CD4-positive, alpha-beta T cell treated with Interferon alpha-2 for 1 hour (primary cell): ENCODE data around the gene NR2F2.

Source experiments
- DNase-seq, 2 donors: peaks; one replicate each; pipeline ENCODE4 v3.0.0-alpha.2; 2020 to 2022

Gene NR2F2

DNA sequence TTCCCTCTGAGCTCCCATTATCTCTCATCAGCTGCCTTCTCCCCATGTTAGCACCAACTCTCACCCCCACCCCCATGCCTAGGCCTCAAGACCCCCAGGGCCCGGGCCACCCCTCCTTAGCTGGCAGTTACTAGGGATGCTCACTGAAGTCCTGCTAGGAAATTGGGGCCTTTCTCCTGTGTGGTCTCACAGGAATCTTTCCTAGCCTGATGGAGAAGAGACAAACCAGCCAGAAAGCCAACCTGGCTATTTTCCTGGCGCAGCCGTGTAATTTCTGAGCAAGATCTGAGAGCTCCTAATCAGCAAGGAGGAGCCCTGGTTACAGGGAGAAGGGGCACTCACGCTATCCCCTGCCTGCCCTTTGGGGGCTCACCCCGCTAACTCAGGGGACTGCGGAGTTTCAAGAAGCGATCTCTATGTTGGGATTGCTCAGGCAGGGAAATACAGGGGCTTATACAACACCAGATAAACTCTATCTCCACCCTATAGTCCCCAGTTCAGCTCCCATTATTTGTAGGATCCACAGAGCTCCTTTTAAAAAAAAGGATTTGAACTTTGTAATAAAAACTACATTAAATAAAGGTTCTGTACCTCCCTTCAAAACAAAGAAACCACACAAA lies 25.2 kb downstream of the NR2F2 start:
- DNase-seq = no peak

DNA sequence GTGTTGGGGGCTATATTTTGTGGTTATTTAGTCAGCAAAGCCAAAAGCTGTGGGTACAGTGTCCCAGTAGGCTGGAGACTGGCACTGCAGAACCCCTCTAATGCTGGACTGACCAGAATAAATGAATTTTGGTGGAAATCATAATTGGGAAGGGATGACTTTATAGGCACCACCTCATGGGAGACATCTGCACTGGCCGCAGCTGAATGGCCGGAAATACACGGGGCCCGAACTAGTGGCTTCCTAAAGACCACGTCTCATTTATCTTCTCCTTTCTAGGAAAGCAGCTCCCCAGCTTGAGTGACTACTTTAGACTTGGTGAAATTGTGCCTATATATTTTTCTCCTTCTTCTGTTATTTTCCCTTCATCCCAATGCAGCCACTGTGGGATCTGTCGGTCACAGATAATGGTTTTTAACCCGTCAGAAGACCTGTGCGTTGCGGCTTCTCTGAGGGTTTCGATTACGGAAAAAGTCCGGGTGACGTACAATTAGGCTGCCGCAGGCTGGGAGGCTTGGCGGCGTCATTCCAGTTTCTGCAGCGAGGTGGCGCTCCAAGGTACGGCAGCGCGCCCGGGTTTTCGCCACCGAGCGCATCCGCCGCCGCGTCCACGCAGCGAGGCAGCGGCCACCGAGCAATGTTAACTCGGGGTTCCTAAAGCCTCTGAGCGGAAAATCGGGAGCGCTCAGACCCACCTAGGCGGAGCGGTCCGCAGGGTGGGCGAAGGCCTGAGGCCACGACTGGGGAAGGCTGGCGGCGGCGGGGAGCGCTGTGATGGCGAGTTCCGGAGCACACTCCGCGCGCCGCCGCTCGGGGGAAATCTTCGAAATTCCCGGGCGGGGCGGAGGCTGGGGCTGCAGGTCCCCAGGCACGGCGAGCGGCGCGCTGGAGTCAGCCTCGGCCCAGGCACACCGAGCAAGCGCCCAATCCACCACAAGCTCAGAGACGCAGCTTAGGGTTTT lies 26.3 kb downstream of the NR2F2 start:
- DNase-seq = peak; percentile 57 to 71

DNA sequence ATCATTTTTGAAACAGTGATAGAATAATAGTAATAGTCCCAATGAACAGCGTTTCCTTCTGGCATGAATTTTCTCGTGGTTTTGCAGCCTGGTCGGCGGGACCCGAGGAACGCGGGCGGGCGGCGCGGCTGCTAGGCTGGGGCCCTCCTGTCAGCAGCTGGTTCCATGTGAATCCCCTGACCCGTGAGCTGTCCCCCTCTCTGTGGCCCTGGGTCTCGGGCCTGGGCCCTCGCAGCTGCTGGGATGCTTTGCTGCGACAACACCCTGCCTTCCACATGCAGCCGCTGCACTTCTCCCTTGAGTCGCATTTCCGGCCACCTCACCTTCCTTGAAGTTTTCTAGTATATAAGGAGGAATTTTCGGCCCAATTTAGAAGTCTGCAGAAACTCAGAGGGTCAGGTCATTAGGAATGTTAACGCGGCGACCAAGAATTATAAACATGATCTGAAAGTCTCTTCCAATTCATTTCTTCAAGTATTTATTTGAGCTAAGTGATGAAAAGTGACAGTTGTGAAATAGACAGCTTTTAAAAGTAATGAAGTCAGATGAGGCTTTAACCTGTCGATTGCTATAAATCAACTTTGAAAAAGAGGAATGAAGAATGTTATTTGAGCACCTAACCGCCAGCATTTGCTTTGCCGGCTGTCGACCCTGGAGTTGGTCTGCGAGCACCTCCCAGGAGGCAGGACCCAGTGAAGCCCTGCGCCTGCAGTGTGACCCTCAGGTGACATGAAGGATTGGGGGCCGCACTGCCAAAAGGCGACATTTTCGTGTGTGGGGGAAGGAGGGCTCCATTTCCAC lies 27.7 kb downstream of the NR2F2 start:
- no peak for DNase-seq

DNA sequence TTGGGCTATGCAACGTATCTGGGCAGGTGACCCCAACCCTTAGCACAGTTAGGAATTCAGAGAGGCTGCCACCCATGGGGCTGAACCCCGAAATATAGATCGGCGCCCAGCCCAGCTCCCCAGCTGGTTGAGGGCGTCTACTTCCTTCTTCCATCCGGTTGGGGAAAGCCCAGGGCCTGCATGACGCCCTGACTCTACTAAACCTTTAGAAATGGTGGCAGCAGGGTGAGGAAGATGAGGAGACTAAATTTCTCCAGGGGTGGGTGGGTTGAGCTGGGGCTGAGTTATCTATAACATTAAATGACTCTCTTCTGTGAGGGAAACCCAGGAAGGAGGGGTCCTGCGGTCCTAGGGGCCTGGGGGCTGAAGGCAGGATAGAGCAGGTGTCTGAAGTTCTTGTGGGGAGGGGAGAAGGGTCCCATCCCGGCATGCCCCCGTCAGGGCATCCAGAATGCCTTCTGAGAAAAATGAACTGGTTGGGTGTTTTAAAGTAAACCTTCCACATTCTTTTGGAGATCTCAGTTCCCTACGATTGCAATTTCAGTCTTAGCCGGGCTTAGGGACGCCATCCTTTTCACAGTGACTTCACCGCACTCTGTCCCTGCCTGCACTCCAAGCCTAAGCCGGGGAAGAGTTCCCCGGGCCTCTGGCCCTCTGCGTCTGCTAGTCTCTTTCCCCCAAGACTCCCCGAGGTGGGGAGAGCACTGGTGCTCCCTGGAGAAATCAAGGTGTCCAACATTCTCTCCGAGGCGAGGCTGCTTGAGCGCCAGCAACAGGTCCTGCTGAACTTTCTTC lies 28.5 kb downstream of the NR2F2 start:
- DNase-seq = no peak

DNA sequence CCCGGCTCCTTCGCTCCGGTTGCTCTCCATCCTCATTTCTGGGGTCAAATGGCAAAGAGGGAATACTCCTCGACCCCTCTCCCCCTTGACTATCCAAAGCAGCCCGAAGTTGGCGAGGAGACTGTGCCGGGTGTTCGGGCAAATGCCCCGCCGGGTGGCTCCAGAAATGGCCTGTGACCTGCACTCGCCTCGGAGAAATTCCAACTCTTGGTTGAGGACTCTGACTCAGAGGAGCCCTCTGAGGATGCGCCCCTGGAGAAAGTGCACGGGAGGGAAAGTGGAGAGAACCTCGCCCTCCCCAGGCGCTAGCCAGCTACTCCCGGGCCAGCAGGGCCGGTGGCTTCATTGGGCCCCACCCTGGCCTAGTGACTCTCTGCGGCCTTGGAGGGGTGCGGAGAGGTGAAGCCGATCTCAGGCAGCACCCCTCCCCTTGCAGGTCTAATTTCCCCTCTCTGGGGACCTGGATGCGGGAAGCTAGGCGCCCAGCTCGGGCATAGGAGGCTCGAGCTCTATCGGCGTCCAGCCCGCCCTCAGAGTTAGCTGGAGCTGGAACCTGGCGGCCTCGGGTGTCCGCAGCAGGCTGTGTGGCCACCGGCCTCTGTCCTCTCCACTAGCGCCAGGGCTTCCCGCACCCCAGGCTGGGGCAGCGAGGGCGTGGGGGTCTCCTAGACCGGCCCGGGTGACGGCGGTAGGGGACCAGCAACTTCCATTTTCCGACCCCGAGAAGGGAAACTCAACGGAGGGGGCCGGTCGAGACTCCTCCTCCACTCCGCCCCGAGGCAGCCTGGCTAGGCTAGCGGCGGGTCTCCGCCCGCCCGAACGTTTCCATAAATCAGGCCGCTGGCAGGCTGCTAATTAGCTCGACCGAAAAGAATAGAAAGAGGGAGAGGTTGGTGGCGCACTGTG lies 29.4 kb downstream of the NR2F2 start:
- DNase-seq = no peak

DNA sequence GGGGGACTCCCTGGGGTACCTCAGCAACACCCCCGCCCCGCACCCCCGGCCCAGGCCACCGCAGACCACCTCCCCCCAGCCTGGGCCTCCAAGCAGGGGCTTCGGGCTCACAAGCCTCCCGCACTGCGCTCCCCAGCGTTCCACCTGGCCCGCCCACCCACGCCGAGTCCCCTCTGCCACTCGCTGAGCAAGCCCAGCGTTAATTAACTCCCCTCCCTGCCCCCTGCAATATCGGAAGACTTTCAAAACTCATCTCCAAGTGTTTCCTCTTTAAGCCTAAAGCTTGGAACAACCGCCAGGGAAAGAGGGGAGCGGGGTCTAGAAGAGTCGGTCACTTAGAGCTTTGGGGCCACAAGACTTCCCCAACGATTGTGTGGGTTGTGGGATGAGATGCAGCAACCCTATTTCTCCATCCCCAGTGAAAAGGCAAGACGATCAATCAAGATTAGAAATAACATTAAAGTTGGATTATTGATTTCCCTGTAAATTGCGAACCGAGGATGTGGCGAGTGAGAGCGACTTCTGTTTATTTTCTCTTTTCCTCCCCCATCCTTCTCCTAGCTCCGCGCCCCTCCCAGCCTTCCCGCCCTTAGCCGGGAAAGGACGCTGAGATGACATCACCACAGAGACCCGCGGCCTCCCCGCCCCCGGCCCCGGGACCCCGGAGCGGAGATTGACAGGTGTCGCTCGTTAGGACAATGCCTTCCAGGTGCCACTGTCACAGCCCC lies 30.2 kb downstream of the NR2F2 start:
- no peak for DNase-seq

DNA sequence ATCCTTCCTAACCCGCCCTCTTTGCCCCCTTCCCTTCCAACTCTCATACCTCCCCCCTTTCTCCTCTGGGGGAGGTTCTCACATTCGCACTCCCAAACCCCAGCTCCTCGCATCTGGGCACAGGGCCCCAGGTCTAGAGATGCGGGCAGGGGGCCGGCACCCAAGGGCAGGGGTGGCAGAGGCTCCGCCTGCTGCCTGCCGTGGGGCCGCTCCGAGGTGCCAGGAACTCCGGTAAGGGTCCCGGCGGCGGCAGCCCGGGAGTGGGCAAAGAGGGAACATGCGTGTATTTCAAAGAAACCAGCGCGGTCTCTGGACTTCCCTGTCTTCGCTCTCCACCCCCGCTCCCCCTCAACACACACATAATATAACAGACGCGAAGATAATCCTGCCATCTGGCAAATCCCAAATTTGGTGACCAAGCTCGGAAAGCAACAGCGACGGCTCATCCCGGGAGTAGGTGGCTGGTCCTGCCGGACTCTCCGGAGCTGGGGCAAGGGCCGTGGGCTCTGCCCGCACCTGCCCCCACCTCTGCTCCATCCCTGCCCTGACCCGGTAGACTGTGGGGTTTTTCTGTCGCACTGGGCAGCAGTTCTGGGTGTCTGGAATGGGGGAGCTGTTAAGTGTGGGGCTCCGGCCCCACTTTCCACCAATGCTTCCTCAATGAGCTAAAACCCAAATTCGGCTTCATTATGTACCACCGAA lies 31.0 kb downstream of the NR2F2 start:
- no peak for DNase-seq

DNA sequence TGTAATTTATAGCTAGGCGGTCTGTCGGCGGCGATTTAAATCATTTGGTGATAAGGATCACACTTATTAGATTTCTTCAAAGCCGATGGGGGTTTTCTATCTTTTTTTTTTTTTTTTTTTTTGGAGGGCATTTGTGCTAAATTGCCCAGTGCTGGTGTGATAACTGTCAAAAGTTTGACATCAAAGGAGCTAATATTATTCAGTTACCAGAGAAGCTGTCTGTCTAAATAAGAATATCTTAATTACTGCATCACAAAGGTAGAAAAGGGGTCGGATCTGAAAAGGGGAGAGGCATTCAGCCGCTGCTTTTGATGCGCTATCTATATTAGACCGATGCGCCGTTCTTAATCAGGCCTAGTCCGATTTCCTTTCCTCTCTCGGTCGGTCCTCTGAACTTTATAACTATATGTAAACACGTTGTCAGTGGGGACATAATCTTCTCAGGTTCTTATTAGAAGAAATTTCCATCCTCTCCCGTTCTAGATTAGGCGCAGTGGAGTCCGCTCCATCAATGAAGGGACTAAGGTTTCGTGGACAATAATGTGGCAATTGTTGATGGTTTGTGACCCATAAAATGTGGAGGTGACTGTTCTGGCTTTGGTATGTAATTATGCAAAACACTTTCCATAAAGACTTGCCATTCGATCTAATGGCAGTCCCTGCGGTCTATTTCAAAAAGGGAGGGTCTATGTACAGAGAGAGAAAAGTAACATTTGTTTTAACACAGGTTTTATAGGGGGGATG lies 31.7 kb downstream of the NR2F2 start:
- no peak for DNase-seq

DNA sequence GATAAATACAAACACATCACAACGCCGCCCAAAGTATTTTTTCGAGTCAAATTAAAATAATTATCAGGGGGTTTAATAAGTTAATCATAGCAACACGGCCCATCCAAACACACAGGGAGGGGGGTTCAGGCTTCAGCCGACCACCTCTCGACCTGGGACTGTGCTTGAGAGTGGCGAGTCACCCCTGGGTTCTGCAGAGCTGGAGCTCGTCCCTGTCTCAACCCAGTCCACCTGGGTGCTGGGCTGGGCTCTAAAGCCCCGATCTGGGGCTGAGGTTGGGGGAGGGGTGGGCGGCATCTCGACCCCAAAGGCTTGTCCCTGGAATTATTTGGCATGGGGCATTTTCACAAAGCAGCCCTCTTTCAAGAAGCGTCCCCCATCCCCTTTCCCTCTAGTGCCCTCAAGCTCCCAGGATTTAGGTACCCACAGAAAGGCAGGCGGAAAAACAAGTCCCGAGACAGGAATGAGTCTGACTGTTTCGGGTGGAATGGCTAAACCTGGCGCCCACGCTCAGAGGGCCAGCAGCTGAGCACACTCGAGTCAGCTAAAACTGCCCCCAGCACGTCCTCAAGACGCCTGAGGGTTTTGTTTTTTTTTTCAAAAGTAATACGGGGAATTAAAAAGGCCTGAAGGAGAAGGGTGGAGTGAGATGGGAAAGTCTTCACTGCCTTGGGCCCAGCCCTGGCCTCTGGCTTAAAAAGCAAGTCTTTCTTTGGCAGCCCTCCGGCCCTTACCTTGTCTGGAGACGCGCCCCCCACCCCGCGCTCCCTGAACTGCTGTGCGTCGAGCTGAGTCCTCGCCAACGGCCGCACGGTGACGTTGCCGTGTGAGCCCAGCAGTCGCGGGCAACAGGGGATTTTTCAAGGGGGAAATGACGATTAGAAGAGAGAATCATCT lies 32.5 kb downstream of the NR2F2 start:
- no peak for DNase-seq

DNA sequence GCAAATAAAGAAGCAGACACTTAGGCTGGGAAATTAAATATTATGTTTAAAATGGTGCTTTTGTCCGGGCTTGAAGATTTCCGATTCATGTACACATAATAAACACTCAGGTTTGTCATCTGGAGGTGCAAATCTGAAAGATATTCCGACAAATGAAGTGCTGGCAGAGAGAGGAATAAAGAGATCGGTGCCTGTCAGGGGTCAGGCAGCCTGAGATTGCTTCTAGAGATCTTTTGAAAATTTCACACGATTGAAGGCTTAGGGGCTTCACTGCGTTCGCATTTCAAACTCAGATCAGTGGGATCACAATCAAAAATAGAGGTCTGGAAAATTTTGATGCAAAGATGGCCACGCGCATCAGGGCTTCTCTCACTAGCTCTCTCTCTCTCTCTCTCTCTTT lies 33.2 kb downstream of the NR2F2 start:
- no peak for DNase-seq

DNA sequence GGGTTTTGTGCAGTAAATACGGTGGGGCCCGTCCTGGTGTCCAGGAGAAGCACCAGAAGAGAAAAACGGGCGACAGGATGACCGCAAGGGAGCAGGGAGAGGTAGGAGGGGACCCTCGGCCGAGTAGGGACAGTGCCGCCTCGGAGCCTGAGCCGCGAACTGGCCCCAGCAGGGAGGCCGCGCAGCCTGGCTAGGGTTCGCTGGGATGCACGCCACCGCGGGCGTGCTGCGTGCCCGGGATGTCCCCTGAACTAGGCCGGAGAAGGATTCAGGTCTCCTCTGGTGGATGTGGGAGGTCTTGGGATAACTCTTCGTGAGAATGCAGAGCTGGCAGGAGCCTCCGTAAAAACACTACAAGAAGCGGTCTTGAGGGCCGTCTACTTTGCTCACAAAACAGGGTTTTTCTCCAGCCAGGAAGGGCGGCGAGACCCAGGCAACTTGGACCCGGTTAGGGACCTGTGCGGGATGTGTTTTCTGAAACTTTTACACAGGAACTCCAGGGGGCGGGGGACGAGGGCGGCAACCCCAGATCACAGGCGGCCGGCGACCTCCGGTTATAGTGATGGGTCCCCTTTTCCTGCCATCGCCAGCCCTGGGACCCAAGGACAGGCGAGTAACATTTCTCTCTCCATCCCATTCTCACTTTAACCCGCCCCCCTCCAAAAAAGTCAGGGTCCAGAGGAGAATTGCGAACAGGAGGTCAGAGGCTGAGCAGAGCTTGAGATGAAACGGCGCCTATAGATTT lies 35.5 kb downstream of the NR2F2 start:
- DNase-seq = no peak

DNA sequence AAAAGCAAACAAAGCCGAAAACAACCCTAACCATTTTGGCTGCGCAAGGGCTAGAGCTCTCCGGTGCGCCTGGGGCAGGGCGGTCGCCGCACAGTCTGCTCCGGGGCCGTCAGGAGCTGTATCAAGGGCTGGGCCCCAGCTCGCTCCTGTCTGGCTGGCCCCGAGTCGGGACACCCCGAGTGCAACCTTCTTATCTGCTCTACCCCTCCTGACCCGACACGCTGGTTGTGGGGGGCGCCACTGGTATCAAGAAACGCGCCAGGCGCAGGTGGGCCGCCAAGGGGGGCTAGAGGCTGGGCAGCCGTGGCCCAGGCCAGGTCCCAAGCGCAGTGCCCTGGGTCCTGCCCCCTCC lies 36.0 kb downstream of the NR2F2 start:
- DNase-seq = no peak

DNA sequence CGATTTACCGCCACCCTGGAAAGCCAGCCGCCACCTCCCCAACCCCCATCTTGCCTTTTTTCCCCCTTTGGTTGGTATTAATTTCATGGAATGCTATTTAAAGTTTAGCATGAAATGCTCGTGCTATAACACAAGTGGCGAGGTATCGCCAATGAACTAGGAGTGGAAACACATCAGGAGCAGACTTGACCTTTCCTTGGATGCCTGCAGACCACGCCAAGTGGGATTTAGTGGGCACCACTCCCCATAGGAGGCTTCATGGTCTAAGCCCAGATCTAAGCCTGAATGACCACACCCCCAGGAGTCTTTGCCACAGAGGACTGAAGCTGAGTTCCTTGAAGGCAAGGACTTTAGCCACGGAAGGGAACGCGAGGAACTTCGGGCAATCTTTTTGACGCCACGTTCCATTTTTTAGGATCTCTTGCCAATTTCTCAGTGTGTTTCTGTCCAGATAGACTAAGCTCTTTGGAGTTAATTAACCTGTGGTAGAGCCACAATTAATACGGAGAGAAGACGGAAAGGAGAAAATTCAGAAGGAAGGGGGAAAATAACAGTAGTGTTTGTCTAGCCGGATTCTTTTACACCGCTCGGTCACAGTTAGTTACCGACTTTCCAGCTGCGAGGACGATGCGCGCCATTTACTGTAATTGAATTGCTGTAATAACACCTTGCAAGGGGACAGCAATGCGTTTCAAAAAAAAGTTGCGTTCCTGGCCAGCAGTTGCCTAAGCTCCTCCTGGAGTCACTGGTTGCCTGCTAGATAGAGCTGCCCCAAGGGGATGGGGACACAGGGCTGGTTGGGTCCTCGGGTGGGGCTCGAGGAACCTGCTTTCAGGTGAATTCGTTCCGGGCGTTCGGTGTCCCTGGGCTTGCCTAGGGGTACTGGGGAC lies 37.1 kb downstream of the NR2F2 start:
- no peak for DNase-seq

DNA sequence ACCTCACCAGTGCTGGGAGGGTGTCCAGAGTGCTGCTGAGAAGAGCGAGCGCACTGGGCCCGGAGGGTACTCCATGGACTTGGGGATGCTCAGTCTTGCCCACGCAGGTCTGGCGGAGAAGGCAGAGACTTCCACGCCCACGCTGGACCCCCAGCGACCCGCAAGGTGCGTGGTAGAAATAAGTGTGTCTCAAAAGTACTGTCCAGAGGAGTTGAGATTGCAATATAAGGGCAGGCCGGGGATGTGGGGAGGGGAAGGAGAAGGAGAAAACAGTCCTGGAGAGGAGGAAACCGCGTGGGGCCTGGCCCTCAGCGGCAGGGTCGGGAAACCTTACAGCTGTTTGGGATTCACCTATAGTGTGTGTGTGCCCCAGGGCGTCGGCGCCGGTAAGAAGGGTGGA lies 38.9 kb downstream of the NR2F2 start:
- no peak for DNase-seq

DNA sequence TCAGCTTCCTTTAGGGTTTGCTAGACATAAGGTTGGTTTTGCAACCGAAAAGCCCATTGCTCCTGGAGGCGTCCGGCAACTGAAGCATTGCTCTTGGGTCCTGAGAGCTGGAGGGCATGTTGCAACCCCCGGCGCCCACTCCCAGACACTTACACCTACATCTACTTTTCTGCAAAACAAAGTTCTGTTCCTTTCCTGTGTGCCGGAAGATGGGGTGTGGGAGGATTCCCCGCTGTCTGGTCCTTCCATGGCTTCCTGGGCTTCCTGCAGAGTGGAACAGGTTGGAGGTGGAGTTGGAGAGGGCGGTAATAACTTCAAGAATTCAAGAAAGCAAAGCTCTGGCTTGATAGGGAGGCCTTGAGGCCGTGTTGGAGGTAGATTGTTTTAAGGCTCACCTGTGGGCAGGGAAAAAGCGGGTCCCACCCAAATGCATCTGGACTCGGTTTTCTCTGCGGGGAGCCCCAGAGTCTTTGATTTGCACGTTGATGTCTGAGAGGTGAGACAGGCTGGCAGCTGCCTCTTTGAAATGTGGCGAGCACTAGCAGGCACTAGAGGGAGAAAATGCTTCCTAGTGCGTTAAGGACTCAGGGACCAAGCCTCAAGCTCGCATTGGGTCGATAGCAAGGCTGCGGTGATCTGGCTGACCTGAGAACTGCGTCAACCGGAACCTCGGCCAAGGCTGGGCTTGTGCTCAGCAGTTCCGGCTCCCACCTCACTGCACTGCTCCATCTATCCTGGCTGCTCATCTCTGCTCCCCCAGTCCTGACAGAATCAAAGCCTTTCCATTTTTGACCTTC lies 39.5 kb downstream of the NR2F2 start:
- DNase-seq = no peak

DNA sequence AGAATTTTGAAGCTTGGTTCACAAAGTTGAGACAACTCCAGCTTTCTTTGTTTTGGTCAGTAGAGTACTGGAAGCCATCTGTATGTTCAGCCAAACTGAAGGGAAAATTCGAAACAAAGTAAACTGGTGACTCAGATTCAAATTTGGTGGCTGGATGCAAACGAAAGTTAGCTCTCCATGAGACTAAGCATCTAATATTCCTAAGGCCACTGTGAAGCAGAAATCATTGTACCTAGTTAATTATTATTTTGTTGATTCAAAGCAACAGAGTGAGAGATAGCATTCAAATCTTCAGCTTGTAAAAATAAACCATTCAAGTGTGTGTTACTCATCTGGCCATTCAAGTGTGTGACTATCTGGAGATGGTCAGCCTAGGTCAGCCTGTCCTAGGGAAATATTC lies 42.1 kb downstream of the NR2F2 start:
- no peak for DNase-seq
